ENCODE measurements around the gene CSGALNACT2. TPM values are rescaled to one million over a fixed set of nuclear protein-coding genes. Genes with fewer than 3 reads are reported as not detected.
"Not testable (repeated sequence)": the region's sequence is repeated elsewhere in the genome, so short reads cannot be mapped to it uniquely, and the experiment has no call there.

The CSGALNACT2 gene
- total RNA-seq, 1 donor, result 31.8 TPM

- TF ChIP-seq CTCF (IDR thresholded peaks at IDR 0.05; ENCODE audit: extremely low read depth, low read depth, low read length), result no peak
- no peak overlapping the region for H3K4me2 ChIP-seq (ENCODE audit: insufficient read depth, low read length)
- H3K36me3 ChIP-seq (ENCODE audit: insufficient read depth, low read length), result no peaks in the 10 kb centered on the region
- H3K27ac ChIP-seq (ENCODE audit: low read depth, low read length), result no peak overlapping the region
- H3K79me2 ChIP-seq (ENCODE audit: insufficient read depth, low read length), result no peaks in the 10 kb centered on the region
- H3K4me1 ChIP-seq (ENCODE audit: insufficient read depth, low read length), result no peaks in the 10 kb centered on the region
- no peak for DNase-seq (ENCODE audit: insufficient read length, low spot score, missing footprints)
- H2AFZ ChIP-seq (ENCODE audit: low read length), result no peak overlapping the region
- no peak overlapping the region for H3K4me3 ChIP-seq (ENCODE audit: insufficient read depth, low read length)
- H3K27me3 ChIP-seq (ENCODE audit: insufficient read depth, low read length), result no peaks in the 10 kb centered on the region
- H4K20me1 ChIP-seq (ENCODE audit: insufficient read depth, low read length), result no peaks in the 10 kb centered on the region
- no peaks in the 10 kb centered on the region for H3K9me3 ChIP-seq (ENCODE audit: low read depth, low read length)
Observed at GRCh38 chr10:43091846-43092245, 46.4 kb upstream of the CSGALNACT2 start.

GRCh38 chr10:43093423-43094076, 44.7 kb upstream of the CSGALNACT2 start:
- no peak overlapping the region for H3K4me3 ChIP-seq (ENCODE audit: insufficient read depth, low read length)
- no peak overlapping the region for H3K4me2 ChIP-seq (ENCODE audit: insufficient read depth, low read length)
- H3K4me1 ChIP-seq (ENCODE audit: insufficient read depth, low read length), result no peaks in the 10 kb centered on the region
- H4K20me1 ChIP-seq (ENCODE audit: insufficient read depth, low read length), result no peaks in the 10 kb centered on the region
- no peak overlapping the region for H2AFZ ChIP-seq (ENCODE audit: low read length)
- H3K79me2 ChIP-seq (ENCODE audit: insufficient read depth, low read length), result no peaks in the 10 kb centered on the region
- H3K9me3 ChIP-seq (ENCODE audit: low read depth, low read length), result no peaks in the 10 kb centered on the region
- no peak for TF ChIP-seq CTCF (IDR thresholded peaks at IDR 0.05; ENCODE audit: extremely low read depth, low read depth, low read length)
- peak; percentile 86 for DNase-seq (ENCODE audit: insufficient read length, low spot score, missing footprints)
- no peaks in the 10 kb centered on the region for H3K27me3 ChIP-seq (ENCODE audit: insufficient read depth, low read length)
- no peaks in the 10 kb centered on the region for H3K36me3 ChIP-seq (ENCODE audit: insufficient read depth, low read length)
- H3K27ac ChIP-seq (ENCODE audit: low read depth, low read length), result no peak overlapping the region

- H4K20me1 ChIP-seq (ENCODE audit: insufficient read depth, low read length), result no peaks in the 10 kb centered on the region
- no peak overlapping the region for H2AFZ ChIP-seq (ENCODE audit: low read length)
- H3K4me1 ChIP-seq (ENCODE audit: insufficient read depth, low read length), result no peaks in the 10 kb centered on the region
- no peak for DNase-seq (ENCODE audit: insufficient read length, low spot score, missing footprints)
- no peaks in the 10 kb centered on the region for H3K27me3 ChIP-seq (ENCODE audit: insufficient read depth, low read length)
- H3K4me2 ChIP-seq (ENCODE audit: insufficient read depth, low read length), result no peak overlapping the region
- no peak for TF ChIP-seq CTCF (IDR thresholded peaks at IDR 0.05; ENCODE audit: extremely low read depth, low read depth, low read length)
- H3K9me3 ChIP-seq (ENCODE audit: low read depth, low read length), result no peaks in the 10 kb centered on the region
- H3K4me3 ChIP-seq (ENCODE audit: insufficient read depth, low read length), result no peak overlapping the region
- H3K27ac ChIP-seq (ENCODE audit: low read depth, low read length), result no peak overlapping the region
- no peaks in the 10 kb centered on the region for H3K79me2 ChIP-seq (ENCODE audit: insufficient read depth, low read length)
- no peaks in the 10 kb centered on the region for H3K36me3 ChIP-seq (ENCODE audit: insufficient read depth, low read length)
Observed at GRCh38 chr10:43094085-43094484, 44.2 kb upstream of the CSGALNACT2 start.

- H3K4me3 ChIP-seq (ENCODE audit: insufficient read depth, low read length); H3K79me2 ChIP-seq (ENCODE audit: insufficient read depth, low read length); H3K27me3 ChIP-seq (ENCODE audit: insufficient read depth, low read length); H3K9me3 ChIP-seq (ENCODE audit: low read depth, low read length); H3K36me3 ChIP-seq (ENCODE audit: insufficient read depth, low read length); H3K27ac ChIP-seq (ENCODE audit: low read depth, low read length); H3K4me1 ChIP-seq (ENCODE audit: insufficient read depth, low read length); H3K4me2 ChIP-seq (ENCODE audit: insufficient read depth, low read length); DNase-seq (ENCODE audit: insufficient read length, low spot score, missing footprints); H4K20me1 ChIP-seq (ENCODE audit: insufficient read depth, low read length); H2AFZ ChIP-seq (ENCODE audit: low read length): not testable (repeated sequence)
Observed at GRCh38 chr10:43099339-43099738, 38.9 kb upstream of the CSGALNACT2 start.
